Hepatocyte (in vitro differentiated cells): ENCODE data around the gene BLOC1S5. TPM values are rescaled to one million over a fixed set of nuclear protein-coding genes. Genes with fewer than 3 reads are reported as not detected.

Experiments used
- DNase-seq: peaks from one replicate; pipeline ENCODE4 v3.0.0-alpha.2; 2016; ENCODE audit warnings: low spot score
- H2AFZ ChIP-seq: fragments of 200-600 bp; sonication (generic); 2 replicates; pipeline ENCODE4 v1.6.0; 2016; ENCODE audit warnings: antibody characterized with exemption, mild to moderate bottlenecking
- H3K27ac ChIP-seq: fragments of 200-600 bp; sonication (generic); 2 replicates; pipeline ENCODE4 v1.5.1; 2016; ENCODE audit warnings: mild to moderate bottlenecking
- H3K27me3 ChIP-seq: fragments of 200-600 bp; sonication (generic); 2 replicates; pipeline ENCODE4 v1.6.1; 2016
- H3K36me3 ChIP-seq: fragments of 200-600 bp; sonication (generic); replicated peaks from 2 replicates; pipeline ENCODE4 v1.5.1; 2016; ENCODE audit warnings: low read depth; ENCODE audit not compliant: insufficient read depth
- H3K4me1 ChIP-seq: fragments of 200-600 bp; sonication (generic); 2 replicates; pipeline ENCODE4 v1.5.1; 2016; ENCODE audit warnings: mild to moderate bottlenecking, moderate library complexity; ENCODE audit not compliant: insufficient read depth
- H3K4me2 ChIP-seq: fragments of 200-600 bp; sonication (generic); 2 replicates; pipeline ENCODE4 v1.6.0; 2016
- H3K4me3 ChIP-seq: fragments of 200-600 bp; sonication (generic); 2 replicates; pipeline ENCODE4 v1.5.1; 2016; ENCODE audit warnings: mild to moderate bottlenecking
- H3K79me2 ChIP-seq: fragments of 200-600 bp; sonication (generic); 2 replicates; pipeline ENCODE4 v1.6.0; 2017; ENCODE audit warnings: mild to moderate bottlenecking
- H3K9me2 ChIP-seq: fragments of 200-600 bp; sonication (generic); replicated peaks from 2 replicates; pipeline ENCODE4 v1.6.0; 2017; ENCODE audit warnings: mild to moderate bottlenecking; ENCODE audit not compliant: insufficient read depth
- H3K9me3 ChIP-seq: fragments of 200-600 bp; sonication (generic); 2 replicates; pipeline ENCODE4 v1.5.1; 2016; ENCODE audit warnings: low read depth, mild to moderate bottlenecking
- H4K20me1 ChIP-seq: fragments of 200-600 bp; sonication (generic); 2 replicates; pipeline ENCODE4 v1.6.0; 2016; ENCODE audit warnings: mild to moderate bottlenecking; ENCODE audit not compliant: insufficient read depth, poor library complexity, severe bottlenecking
- EZH2 ChIP-seq: fragments of 200-600 bp; sonication (generic); IDR thresholded peaks from 2 replicates; pipeline ENCODE4 v1.6.1; 2016; ENCODE audit warnings: antibody characterized with exemption, mild to moderate bottlenecking, borderline replicate concordance
- EZH2phosphoT487 ChIP-seq: fragments of 200-600 bp; sonication (generic); IDR thresholded peaks from one replicate; pipeline ENCODE4 v1.6.1; 2018; ENCODE audit warnings: antibody characterized with exemption, mild to moderate bottlenecking, low read depth, moderate library complexity; ENCODE audit not compliant: unreplicated experiment, severe bottlenecking
- WGBS: methylation state at CpG from one replicate; pipeline ENCODE4 v1.1.6; 2016; ENCODE audit warnings: low lambda C conversion rate; ENCODE audit errors: missing lambda C conversion rate; 5-methylcytosine and 5-hydroxymethylcytosine counted together
- polyA plus RNA-seq: library from polyadenylated mRNA; unstranded; fragments of >200 nt; fragmentation: Nextera tagmentation; extraction: Ambion mirVana; gene quantifications from 2 replicates; pipeline ENCODE4 v1.2.1, GENCODE V29; 2016
- total RNA-seq: library from RNA; depleted of rRNA; stranded (reverse); fragments of >200 nt; gene quantifications from 2 replicates; pipeline ENCODE4 v1.2.3, GENCODE V29; 2014
- TF ChIP-seq, protein P1 (sequence below): fragments of 200-600 bp; sonication (generic); IDR thresholded peaks from 2 replicates; pipeline ENCODE4 v1.5.1; 2016; ENCODE audit warnings: antibody characterized with exemption, mild to moderate bottlenecking; ENCODE audit not compliant: poor library complexity

BLOC1S5 gene
- total and polyA plus RNA-seq, 2 experiments from 2014 or later: 9.9 to 17.6 TPM

DNA sequence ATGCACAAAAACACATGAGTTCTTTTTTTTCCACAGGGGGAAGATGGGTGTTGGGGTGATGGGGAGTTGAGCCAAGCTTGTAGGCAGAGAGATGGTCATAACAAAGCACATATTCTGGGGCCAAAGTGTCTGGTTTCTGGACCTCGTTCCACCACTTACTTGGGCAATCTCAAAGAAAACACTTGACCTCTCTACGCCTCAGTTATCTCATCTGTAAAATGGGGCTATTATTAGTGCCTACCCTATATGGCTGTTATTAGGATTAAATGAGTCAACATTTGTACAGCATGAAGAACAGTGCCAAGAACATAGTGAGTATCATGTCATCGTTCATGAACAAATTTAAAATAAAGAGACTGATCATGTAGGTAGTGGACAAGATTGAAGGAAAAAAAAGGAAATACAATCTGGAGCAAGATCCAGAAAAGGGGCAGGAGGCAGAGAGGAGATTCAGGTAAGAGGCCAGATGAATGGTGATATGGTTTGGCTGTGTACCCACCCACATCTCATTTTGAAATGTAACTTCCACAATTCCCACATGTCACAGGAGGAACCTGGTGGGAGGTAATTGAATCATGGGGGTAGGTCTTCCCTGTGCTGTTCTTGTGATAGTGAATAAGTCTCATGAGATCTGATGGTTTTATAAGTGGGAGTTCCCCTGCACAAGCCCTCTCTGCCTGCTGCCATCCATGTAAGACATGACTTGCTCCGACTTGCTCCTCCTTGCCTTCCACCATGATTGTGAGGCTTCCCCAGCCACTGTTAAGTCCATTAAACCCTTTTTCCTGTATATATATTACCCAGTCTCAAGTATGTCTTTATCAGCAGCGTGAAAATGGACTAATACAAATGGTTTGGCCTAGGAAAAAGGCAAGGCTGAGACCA, 23.9 kb upstream of the BLOC1S5 start:
- no peak for DNase-seq
- Histone ChIP-seq H3K9me3 (no peaks in the 10 kb centered on the region), H3K27ac (no peak overlapping the region), H2AFZ (no peak overlapping the region), H3K27me3 (no peaks in the 10 kb centered on the region), H3K79me2 (no peaks in the 10 kb centered on the region), H3K4me3 (no peak overlapping the region), H3K9me2 (no peaks in the 10 kb centered on the region), H4K20me1 (no peaks in the 10 kb centered on the region), H3K4me1 (peaks cover 8% of the 10 kb centered on the region), H3K4me2 (no peak overlapping the region), H3K36me3 (no peaks in the 10 kb centered on the region)
- TF ChIP-seq EZH2phosphoT487 (no peak), EZH2 (no peak)
- TF ChIP-seq, protein P1, sequence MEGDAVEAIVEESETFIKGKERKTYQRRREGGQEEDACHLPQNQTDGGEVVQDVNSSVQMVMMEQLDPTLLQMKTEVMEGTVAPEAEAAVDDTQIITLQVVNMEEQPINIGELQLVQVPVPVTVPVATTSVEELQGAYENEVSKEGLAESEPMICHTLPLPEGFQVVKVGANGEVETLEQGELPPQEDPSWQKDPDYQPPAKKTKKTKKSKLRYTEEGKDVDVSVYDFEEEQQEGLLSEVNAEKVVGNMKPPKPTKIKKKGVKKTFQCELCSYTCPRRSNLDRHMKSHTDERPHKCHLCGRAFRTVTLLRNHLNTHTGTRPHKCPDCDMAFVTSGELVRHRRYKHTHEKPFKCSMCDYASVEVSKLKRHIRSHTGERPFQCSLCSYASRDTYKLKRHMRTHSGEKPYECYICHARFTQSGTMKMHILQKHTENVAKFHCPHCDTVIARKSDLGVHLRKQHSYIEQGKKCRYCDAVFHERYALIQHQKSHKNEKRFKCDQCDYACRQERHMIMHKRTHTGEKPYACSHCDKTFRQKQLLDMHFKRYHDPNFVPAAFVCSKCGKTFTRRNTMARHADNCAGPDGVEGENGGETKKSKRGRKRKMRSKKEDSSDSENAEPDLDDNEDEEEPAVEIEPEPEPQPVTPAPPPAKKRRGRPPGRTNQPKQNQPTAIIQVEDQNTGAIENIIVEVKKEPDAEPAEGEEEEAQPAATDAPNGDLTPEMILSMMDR: no peak
- 87% methylated on average over 5 of the region's 5 CpGs for WGBS

DNA sequence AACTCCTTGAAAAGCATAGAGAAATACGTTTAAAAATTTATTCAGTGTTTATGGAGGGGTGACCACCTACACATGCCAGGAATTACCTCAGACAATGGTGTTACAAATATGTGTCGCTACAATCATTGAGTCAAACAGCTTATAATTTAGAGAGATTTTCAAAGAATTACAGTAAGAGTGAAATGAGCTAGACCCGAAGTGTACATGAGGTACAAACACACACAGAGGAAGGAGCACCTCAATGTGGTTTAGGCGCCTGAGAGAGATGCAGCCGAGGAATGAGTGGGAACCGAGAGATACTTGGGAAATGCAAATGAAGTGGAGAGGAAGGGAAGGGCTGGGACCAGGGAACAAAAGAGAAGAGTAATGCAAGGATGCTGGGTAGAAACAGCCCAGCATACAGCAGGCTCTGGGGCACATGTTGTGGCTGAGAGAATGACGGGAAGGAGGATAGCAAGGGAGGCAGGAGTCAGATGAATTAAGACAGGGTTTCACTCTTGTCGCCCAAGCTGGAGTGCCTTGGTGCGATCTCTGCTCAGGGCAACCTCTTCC, 22.6 kb upstream of the BLOC1S5 start:
- 94% methylated on average over 9 of the region's 9 CpGs for WGBS
- H3K27ac ChIP-seq: no peak overlapping the region

DNA sequence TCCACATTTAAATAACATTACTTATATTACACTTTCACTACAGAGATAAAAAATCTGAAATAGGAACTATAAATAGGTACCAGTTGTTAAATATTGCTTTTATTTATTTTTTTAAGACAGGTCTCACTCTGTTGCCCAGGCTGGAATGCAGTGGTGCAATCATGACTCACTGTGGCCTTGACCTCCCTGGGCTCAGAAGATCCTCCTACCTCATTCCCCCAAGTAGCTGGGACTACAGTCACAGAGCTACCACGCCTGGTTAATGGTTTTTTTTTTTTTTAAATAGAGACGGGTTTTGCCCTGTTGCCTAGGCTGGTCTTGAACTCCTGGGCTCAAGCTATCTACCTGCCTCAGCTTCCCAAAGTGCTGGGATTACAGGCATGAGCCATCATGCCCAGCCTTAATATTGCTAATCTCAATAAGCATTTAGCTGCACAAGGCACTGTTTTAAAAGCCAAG, 20.9 kb upstream of the BLOC1S5 start:
- H3K27ac ChIP-seq: peak overlapping the region; percentile 45
- TF ChIP-seq EZH2phosphoT487: no peak
- no peaks in the 10 kb centered on the region for H3K9me3 ChIP-seq
- H3K4me1 ChIP-seq: peaks cover 15% of the 10 kb centered on the region
- H3K27me3 ChIP-seq: no peaks in the 10 kb centered on the region
- no peaks in the 10 kb centered on the region for H4K20me1 ChIP-seq
- peak; percentile 54 for DNase-seq
- H3K36me3 ChIP-seq: no peaks in the 10 kb centered on the region
- no peak overlapping the region for H2AFZ ChIP-seq
- H3K4me3 ChIP-seq: no peak overlapping the region
- no peak overlapping the region for H3K4me2 ChIP-seq
- peaks cover 2% of the 10 kb centered on the region for H3K79me2 ChIP-seq
- H3K9me2 ChIP-seq: no peaks in the 10 kb centered on the region
- WGBS: 48% methylated on average over 2 of the region's 2 CpGs

More for the DNA sequence above, 22.6 kb upstream of the BLOC1S5 start:
- no peak overlapping the region for H2AFZ ChIP-seq
- no peaks in the 10 kb centered on the region for H4K20me1 ChIP-seq
- H3K36me3 ChIP-seq: no peaks in the 10 kb centered on the region
- peaks cover 14% of the 10 kb centered on the region for H3K4me1 ChIP-seq
- H3K9me2 ChIP-seq: no peaks in the 10 kb centered on the region
- no peak overlapping the region for H3K4me3 ChIP-seq
- H3K4me2 ChIP-seq: no peak overlapping the region
- no peaks in the 10 kb centered on the region for H3K9me3 ChIP-seq
- TF ChIP-seq EZH2 (no peak), EZH2phosphoT487 (no peak)
- TF ChIP-seq, protein P1: no peak
- no peaks in the 10 kb centered on the region for H3K79me2 ChIP-seq
- H3K27me3 ChIP-seq: no peaks in the 10 kb centered on the region
- no peak for DNase-seq

DNA sequence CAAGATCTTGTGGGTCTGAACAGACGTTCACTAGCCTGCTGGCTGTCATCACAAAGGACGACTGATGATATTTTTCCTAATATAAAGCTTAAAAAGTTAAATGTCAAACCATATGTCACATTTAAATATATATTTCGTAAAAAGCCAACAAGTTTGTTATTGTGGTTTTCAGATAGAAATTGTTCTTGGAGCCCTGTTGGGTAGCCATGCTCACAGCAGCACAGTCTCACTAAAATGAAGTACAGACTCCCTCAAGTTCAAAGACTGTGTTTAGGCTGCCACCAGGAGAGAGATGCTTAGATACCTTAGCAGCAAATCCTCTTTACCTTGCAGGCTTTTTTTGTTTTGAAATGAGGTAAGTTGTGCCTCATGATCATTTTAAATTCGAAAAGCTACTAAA, 20.4 kb upstream of the BLOC1S5 start:
- H3K79me2 ChIP-seq: peaks cover 2% of the 10 kb centered on the region
- no peak overlapping the region for H3K4me3 ChIP-seq
- peaks cover 20% of the 10 kb centered on the region for H3K4me1 ChIP-seq
- DNase-seq: no peak
- H4K20me1 ChIP-seq: no peaks in the 10 kb centered on the region
- H3K9me3 ChIP-seq: no peaks in the 10 kb centered on the region
- H3K36me3 ChIP-seq: no peaks in the 10 kb centered on the region
- 63% methylated on average over 4 of the region's 4 CpGs for WGBS
- TF ChIP-seq EZH2 (no peak), EZH2phosphoT487 (no peak)
- TF ChIP-seq, protein P1: no peak
- H3K27ac ChIP-seq: peak overlapping the region; percentile 45
- no peaks in the 10 kb centered on the region for H3K9me2 ChIP-seq
- no peak overlapping the region for H3K4me2 ChIP-seq
- no peak overlapping the region for H2AFZ ChIP-seq
- no peaks in the 10 kb centered on the region for H3K27me3 ChIP-seq
